WI38 (cell line): ENCODE measurements around the gene BCAP31.

ENCODE experiments used
- H3K4me3 ChIP-seq: 2 replicates; pipeline ENCODE4 v1.5.1; 2011; ENCODE audit warnings: low read depth, mild to moderate bottlenecking, control low read depth, low read length
- TF ChIP-seq, protein P1 (sequence below): IDR thresholded peaks from 2 replicates; pipeline ENCODE4 v1.5.1; 2012; ENCODE audit warnings: low read depth, mild to moderate bottlenecking, control low read depth, low read length

The BCAP31 gene

DNA sequence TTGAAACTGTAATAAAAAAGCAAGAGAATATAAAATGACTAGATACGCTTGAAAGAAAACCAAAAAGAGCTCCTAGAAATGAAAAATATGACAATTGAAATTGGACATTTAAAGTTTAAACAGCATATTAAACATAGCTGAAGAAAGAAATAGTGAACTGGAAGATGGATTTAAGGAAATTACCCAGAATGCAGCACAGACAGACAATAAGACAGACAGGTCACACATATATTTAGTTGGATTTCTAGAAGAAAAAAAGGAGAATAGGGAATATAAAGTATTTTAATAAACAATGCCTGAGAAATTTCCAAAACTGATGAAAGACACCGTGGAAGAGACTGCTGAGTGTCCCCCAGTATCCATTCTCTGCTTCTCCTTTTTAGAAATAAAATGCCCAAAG, 70.6 kb downstream of the BCAP31 start:
- TF ChIP-seq, protein P1, sequence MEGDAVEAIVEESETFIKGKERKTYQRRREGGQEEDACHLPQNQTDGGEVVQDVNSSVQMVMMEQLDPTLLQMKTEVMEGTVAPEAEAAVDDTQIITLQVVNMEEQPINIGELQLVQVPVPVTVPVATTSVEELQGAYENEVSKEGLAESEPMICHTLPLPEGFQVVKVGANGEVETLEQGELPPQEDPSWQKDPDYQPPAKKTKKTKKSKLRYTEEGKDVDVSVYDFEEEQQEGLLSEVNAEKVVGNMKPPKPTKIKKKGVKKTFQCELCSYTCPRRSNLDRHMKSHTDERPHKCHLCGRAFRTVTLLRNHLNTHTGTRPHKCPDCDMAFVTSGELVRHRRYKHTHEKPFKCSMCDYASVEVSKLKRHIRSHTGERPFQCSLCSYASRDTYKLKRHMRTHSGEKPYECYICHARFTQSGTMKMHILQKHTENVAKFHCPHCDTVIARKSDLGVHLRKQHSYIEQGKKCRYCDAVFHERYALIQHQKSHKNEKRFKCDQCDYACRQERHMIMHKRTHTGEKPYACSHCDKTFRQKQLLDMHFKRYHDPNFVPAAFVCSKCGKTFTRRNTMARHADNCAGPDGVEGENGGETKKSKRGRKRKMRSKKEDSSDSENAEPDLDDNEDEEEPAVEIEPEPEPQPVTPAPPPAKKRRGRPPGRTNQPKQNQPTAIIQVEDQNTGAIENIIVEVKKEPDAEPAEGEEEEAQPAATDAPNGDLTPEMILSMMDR, result no peak
- no peak overlapping the region for H3K4me3 ChIP-seq

DNA sequence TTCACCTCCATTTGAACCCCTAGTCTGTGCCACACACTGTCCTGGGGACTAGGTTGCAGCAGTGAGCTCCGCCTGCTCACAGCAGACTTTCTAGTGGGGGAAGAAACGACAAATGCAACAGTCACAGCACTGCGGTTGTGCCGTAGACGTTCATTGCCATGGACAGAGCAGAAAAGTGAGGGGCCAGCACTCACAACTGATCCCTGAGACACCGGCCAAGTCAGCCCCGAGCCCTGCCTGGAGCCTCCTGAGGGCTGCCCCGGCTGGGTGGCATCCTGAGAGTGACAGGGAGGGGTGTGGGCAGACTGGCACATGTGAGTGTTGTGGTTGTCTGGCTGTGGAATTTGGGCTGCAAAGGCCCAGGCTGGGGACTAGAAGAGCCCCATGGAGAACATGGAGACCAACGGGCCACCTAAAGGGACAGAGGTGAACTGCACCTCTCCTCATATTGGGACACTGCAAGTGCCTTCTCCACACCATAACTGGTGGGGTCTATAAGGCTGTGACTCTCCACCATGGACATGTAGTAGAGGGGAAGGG, 72.6 kb downstream of the BCAP31 start:
- no peak overlapping the region for H3K4me3 ChIP-seq
- TF ChIP-seq, protein P1, result peak; percentile 29; the same call in 1 of the 2 replicates

DNA sequence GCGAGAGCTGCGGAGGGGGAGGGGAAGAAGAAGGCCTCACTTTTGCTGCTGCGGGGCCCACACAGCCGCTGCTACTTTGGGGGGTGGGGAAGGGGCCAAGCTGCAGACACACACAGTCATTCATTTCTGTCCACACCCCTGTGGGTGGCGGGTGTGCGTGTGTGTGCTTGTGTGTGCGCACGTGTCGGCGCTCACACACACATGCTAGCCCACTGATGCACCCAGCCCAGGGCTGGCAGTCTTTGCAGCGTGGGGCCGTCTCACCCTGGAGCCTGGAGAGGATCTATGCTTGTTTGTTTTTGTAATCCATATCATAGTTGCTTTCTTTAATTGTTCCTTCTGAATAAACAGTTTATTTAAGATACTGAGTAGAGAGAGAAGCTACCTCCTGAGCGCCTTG, 73.2 kb downstream of the BCAP31 start:
- no peak overlapping the region for H3K4me3 ChIP-seq
- TF ChIP-seq, protein P1, result no peak
